ENCODE measurements around the gene FOXRED2. TPM values are rescaled to one million over a fixed set of nuclear protein-coding genes. Genes with fewer than 3 reads are reported as not detected.
A peak's percentile ranks its signal among the peaks of the same experiment; 100 is the strongest.

FOXRED2 gene
- total and polyA plus RNA-seq, 2 donors (not counting 1 experiment from before 2014, with no cell fraction given), result 0.86 to 7.4 TPM

- Histone ChIP-seq H3K27ac (ENCODE audit: low read length in 2 of 2) (no peak overlapping the region), H3K9me3 (ENCODE audit: control extremely low read depth in 1 of 3, control insufficient read depth in 2 of 3, insufficient read depth in 1 of 3, low read length in 2 of 3) (no peaks in the 10 kb centered on the region), H3K27me3 (replicated peaks in 1 of 4; ENCODE audit: control extremely low read depth in 1 of 4, control insufficient read depth in 3 of 4, insufficient read depth in 4 of 4, low read length in 3 of 4) (no peaks in the 10 kb centered on the region), H4K20me1 (ENCODE audit: control insufficient read depth, insufficient read depth, low read length, poor library complexity, severe bottlenecking) (no peaks in the 10 kb centered on the region), H3K4me2 (replicated peaks; ENCODE audit: low read depth, low read length, poor library complexity, severe bottlenecking) (peak overlapping the region; percentile 53), H3K4me3 (ENCODE audit: control extremely low read depth in 1 of 5, extremely low read depth in 1 of 5, insufficient read depth in 1 of 5, low read depth in 2 of 5, low read length in 4 of 5) (no peak overlapping the region), H3K36me3 (replicated peaks in 1 of 2; ENCODE audit: control extremely low read depth in 1 of 2, control insufficient read depth in 1 of 2, extremely low read depth in 1 of 2, insufficient read depth in 2 of 2, low read length in 1 of 2) (no peaks in the 10 kb centered on the region), H3K9ac (ENCODE audit: low read length) (no peak overlapping the region), H2AFZ (ENCODE audit: insufficient read depth, low read depth, low read length, poor library complexity, severe bottlenecking) (no peak overlapping the region), H3K79me2 (ENCODE audit: control insufficient read depth, insufficient read depth, low read length) (peaks cover 13% of the 10 kb centered on the region), H3K4me1 (ENCODE audit: control insufficient read depth in 2 of 2, insufficient read depth in 2 of 2, low read length in 2 of 2) (peaks cover 28 to 45% of the 10 kb centered on the region in 2 donors)
- POLR2A ChIA-PET, result interaction anchor here (0.7 to 1.2 kb wide), 3 partner anchors 9 to 33 kb away, joined by 3 to 9 read pairs (median 6); no protein-coding TSS in a partner anchor
- no peak for ATAC-seq (ENCODE audit: low read depth)
- H3K4me1 Mint-ChIP-seq, result peaks cover 36% of the 10 kb centered on the region
- H3K9me3 Mint-ChIP-seq (ENCODE audit: insufficient read depth), result no peaks in the 10 kb centered on the region
- no peaks in the 10 kb centered on the region for H3K27me3 Mint-ChIP-seq
- peak; percentile 14 for DNase-seq
- CTCF ChIA-PET, result interaction anchor here (0.7 to 1.5 kb wide), 7 partner anchors 9 to 141 kb away, joined by 3 to 5 read pairs (median 4); no protein-coding TSS in a partner anchor
- H3K4me3 Mint-ChIP-seq, result peak overlapping the region; percentile 16
- TF ChIP-seq, protein P1, sequence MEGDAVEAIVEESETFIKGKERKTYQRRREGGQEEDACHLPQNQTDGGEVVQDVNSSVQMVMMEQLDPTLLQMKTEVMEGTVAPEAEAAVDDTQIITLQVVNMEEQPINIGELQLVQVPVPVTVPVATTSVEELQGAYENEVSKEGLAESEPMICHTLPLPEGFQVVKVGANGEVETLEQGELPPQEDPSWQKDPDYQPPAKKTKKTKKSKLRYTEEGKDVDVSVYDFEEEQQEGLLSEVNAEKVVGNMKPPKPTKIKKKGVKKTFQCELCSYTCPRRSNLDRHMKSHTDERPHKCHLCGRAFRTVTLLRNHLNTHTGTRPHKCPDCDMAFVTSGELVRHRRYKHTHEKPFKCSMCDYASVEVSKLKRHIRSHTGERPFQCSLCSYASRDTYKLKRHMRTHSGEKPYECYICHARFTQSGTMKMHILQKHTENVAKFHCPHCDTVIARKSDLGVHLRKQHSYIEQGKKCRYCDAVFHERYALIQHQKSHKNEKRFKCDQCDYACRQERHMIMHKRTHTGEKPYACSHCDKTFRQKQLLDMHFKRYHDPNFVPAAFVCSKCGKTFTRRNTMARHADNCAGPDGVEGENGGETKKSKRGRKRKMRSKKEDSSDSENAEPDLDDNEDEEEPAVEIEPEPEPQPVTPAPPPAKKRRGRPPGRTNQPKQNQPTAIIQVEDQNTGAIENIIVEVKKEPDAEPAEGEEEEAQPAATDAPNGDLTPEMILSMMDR (IDR thresholded peaks at IDR 0.05), result no peak
- no peak for TF ChIP-seq EZH2 (IDR thresholded peaks at IDR 0.05; ENCODE audit: borderline replicate concordance, insufficient read depth, low read depth, low read length, poor library complexity, severe bottlenecking)
- intact Hi-C loops (cut with micrococcal nuclease), result no loop called here
- no peak overlapping the region for H3K27ac Mint-ChIP-seq
- WGBS (ENCODE audit: insufficient coverage), result 74% methylated on average over 12 of the region's 12 CpGs
Measured at GRCh38 chr22:36442506-36443197, 64.2 kb downstream of the FOXRED2 start.

- Histone ChIP-seq H4K20me1 (ENCODE audit: control insufficient read depth, insufficient read depth, low read length, poor library complexity, severe bottlenecking) (no peaks in the 10 kb centered on the region), H3K36me3 (replicated peaks in 1 of 2; ENCODE audit: control extremely low read depth in 1 of 2, control insufficient read depth in 1 of 2, extremely low read depth in 1 of 2, insufficient read depth in 2 of 2, low read length in 1 of 2) (no peaks in the 10 kb centered on the region), H3K27me3 (replicated peaks in 1 of 4; ENCODE audit: control extremely low read depth in 1 of 4, control insufficient read depth in 3 of 4, insufficient read depth in 4 of 4, low read length in 3 of 4) (no peaks in the 10 kb centered on the region), H2AFZ (ENCODE audit: insufficient read depth, low read depth, low read length, poor library complexity, severe bottlenecking) (no peak overlapping the region), H3K9ac (ENCODE audit: low read length) (no peak overlapping the region), H3K4me2 (replicated peaks; ENCODE audit: low read depth, low read length, poor library complexity, severe bottlenecking) (no peak overlapping the region), H3K4me3 (ENCODE audit: control extremely low read depth in 1 of 5, extremely low read depth in 1 of 5, insufficient read depth in 1 of 5, low read depth in 2 of 5, low read length in 4 of 5) (no peak overlapping the region), H3K9me3 (ENCODE audit: control extremely low read depth in 1 of 3, control insufficient read depth in 2 of 3, insufficient read depth in 1 of 3, low read length in 2 of 3) (no peaks in the 10 kb centered on the region), H3K79me2 (ENCODE audit: control insufficient read depth, insufficient read depth, low read length) (peaks cover 6% of the 10 kb centered on the region), H3K4me1 (ENCODE audit: control insufficient read depth in 2 of 2, insufficient read depth in 2 of 2, low read length in 2 of 2) (peaks cover 35 to 46% of the 10 kb centered on the region in 2 donors), H3K27ac (ENCODE audit: low read length in 2 of 2) (no peak overlapping the region)
- Mint-ChIP-seq H3K27me3 (no peaks in the 10 kb centered on the region), H3K4me3 (no peak overlapping the region), H3K4me1 (peaks cover 40% of the 10 kb centered on the region), H3K27ac (no peak overlapping the region), H3K9me3 (ENCODE audit: insufficient read depth) (no peaks in the 10 kb centered on the region)
- ATAC-seq (ENCODE audit: low read depth) (no peak), DNase-seq (no peak)
- intact Hi-C loops (cut with micrococcal nuclease), result no loop called here
- TF ChIP-seq EZH2 (IDR thresholded peaks at IDR 0.05; ENCODE audit: borderline replicate concordance, insufficient read depth, low read depth, low read length, poor library complexity, severe bottlenecking), result no peak
- TF ChIP-seq, protein P1 (IDR thresholded peaks at IDR 0.05), result no peak
- 100% methylated on average over 2 of the region's 8 CpGs for WGBS (ENCODE audit: insufficient coverage)
- ChIA-PET CTCF (interaction anchor here (0.7 to 1.3 kb wide), 3 partner anchors 30 to 140 kb away, joined by 3 read pairs; no protein-coding TSS in a partner anchor), POLR2A (interaction anchor here (0.6 to 0.7 kb wide), 2 partner anchors 36 to 42 kb away, joined by 3 to 6 read pairs; no protein-coding TSS in a partner anchor)
Measured at GRCh38 chr22:36440429-36441002, 66.3 kb downstream of the FOXRED2 start.

Measured in B cell (primary cell).